ENCODE results near the gene PRKN.

The PRKN gene

DNA sequence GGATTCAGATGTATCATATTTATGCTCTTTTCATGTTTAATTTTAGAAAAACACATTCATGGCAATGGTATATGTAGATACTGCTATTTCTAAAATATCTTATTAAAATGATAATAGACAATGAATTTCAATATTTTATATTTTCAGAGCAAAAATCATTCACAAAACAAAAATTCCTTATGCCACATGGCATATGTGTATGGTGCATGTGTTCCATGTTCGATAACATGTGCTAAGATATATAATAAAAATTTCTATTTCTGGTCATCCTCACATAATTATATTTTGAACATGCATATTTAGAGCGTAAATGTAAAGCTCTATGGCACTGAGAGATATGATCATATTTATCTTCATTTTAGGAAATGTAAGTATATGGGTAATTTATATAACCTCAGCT lies 847.5 kb downstream of the PRKN start:
- no peak for TF ChIP-seq POLR2AphosphoS5 (IDR thresholded peaks at IDR 0.05; ENCODE audit: low read depth)
- TF ChIP-seq, protein P1, sequence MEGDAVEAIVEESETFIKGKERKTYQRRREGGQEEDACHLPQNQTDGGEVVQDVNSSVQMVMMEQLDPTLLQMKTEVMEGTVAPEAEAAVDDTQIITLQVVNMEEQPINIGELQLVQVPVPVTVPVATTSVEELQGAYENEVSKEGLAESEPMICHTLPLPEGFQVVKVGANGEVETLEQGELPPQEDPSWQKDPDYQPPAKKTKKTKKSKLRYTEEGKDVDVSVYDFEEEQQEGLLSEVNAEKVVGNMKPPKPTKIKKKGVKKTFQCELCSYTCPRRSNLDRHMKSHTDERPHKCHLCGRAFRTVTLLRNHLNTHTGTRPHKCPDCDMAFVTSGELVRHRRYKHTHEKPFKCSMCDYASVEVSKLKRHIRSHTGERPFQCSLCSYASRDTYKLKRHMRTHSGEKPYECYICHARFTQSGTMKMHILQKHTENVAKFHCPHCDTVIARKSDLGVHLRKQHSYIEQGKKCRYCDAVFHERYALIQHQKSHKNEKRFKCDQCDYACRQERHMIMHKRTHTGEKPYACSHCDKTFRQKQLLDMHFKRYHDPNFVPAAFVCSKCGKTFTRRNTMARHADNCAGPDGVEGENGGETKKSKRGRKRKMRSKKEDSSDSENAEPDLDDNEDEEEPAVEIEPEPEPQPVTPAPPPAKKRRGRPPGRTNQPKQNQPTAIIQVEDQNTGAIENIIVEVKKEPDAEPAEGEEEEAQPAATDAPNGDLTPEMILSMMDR (IDR thresholded peaks at IDR 0.05; ENCODE audit: insufficient read depth, low read length): no peak
- no peaks in the 10 kb centered on the region for H3K27me3 ChIP-seq (ENCODE audit: insufficient read depth, poor library complexity, severe bottlenecking)
- H3K4me3 ChIP-seq (replicated peaks; ENCODE audit: insufficient read depth, low read length): no peak overlapping the region
- no peak overlapping the region for H3K27ac ChIP-seq (replicated peaks)
- no peak for DNase-seq (ENCODE audit: low read depth in 1 of 2, low spot score in 1 of 2)

DNA sequence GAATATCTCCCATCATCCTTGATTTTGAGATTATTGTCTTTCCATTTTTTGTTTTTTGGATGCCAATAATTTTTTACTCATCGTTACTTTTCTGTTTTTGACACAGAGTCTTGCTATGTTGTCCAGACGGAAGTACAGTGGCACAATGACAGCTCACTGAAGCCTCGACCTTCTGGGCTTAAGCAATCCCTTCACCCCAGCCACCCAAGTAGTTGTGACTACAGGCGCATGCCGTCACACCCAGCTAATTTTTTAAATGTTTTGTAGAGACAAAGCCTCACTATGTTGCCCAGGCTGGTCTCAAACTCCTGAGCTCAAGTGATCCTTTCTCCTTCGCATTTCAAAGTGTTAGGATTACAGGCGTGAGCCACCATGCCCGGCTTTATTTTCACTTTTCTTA lies 851.3 kb downstream of the PRKN start:
- DNase-seq (ENCODE audit: low read depth in 1 of 2, low spot score in 1 of 2): no peak

DNA sequence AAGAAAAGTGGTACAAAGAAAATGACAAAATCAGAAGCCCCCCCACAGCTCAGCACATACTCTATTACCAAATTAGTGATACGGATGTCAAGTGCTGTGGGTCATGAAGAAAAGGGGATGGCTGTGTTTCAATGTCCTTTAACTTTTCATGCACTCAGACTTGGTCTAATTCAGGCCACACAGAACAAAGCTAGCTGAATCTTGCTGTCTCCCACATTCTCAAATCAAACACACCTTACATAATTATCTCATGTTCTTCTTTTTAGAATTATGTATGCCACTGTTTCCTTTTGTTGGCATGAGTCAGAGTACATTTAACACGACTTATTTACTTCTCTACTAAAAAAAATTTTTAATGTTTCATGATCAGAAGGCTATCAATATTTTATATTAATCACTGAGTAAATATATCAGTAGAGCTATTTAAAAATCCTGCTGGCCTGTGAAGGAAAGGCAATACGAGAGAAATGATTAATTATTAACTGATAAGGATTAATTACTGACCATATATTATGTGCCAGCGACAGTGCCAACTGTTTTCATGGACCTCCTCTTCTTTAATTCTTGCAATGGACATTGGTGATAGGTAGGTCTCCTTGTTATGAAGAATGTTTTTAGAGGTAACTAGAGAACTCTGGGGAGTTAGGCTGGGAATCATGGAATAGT lies 857.2 kb downstream of the PRKN start:
- Histone ChIP-seq H3K27ac (replicated peaks) (no peak overlapping the region), H3K4me3 (replicated peaks; ENCODE audit: insufficient read depth, low read length) (no peak overlapping the region), H3K27me3 (ENCODE audit: insufficient read depth, poor library complexity, severe bottlenecking) (no peaks in the 10 kb centered on the region)
- no peak for DNase-seq (ENCODE audit: low read depth in 1 of 2, low spot score in 1 of 2)
- TF ChIP-seq GABPA (IDR thresholded peaks at IDR 0.05; ENCODE audit: low read depth): no peak
- TF ChIP-seq, protein P1 (IDR thresholded peaks at IDR 0.05; ENCODE audit: insufficient read depth, low read length): no peak
- TF ChIP-seq, protein P2, sequence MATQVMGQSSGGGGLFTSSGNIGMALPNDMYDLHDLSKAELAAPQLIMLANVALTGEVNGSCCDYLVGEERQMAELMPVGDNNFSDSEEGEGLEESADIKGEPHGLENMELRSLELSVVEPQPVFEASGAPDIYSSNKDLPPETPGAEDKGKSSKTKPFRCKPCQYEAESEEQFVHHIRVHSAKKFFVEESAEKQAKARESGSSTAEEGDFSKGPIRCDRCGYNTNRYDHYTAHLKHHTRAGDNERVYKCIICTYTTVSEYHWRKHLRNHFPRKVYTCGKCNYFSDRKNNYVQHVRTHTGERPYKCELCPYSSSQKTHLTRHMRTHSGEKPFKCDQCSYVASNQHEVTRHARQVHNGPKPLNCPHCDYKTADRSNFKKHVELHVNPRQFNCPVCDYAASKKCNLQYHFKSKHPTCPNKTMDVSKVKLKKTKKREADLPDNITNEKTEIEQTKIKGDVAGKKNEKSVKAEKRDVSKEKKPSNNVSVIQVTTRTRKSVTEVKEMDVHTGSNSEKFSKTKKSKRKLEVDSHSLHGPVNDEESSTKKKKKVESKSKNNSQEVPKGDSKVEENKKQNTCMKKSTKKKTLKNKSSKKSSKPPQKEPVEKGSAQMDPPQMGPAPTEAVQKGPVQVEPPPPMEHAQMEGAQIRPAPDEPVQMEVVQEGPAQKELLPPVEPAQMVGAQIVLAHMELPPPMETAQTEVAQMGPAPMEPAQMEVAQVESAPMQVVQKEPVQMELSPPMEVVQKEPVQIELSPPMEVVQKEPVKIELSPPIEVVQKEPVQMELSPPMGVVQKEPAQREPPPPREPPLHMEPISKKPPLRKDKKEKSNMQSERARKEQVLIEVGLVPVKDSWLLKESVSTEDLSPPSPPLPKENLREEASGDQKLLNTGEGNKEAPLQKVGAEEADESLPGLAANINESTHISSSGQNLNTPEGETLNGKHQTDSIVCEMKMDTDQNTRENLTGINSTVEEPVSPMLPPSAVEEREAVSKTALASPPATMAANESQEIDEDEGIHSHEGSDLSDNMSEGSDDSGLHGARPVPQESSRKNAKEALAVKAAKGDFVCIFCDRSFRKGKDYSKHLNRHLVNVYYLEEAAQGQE (IDR thresholded peaks at IDR 0.05; ENCODE audit: insufficient replicate concordance, low read depth): no peak
- TF ChIP-seq POLR2AphosphoS5 (IDR thresholded peaks at IDR 0.05; ENCODE audit: low read depth): no peak
- TF ChIP-seq SPI1 (IDR thresholded peaks at IDR 0.05; ENCODE audit: borderline replicate concordance, low read depth): no peak

More for the DNA sequence above, 851.3 kb downstream of the PRKN start:
- Histone ChIP-seq H3K4me3 (replicated peaks; ENCODE audit: insufficient read depth, low read length) (no peak overlapping the region), H3K27me3 (ENCODE audit: insufficient read depth, poor library complexity, severe bottlenecking) (no peaks in the 10 kb centered on the region), H3K27ac (replicated peaks) (no peak overlapping the region)
- TF ChIP-seq, protein P1 (IDR thresholded peaks at IDR 0.05; ENCODE audit: insufficient read depth, low read length): no peak
- TF ChIP-seq SPI1 (IDR thresholded peaks at IDR 0.05; ENCODE audit: borderline replicate concordance, low read depth) (no peak), GABPA (IDR thresholded peaks at IDR 0.05; ENCODE audit: low read depth) (no peak), POLR2AphosphoS5 (IDR thresholded peaks at IDR 0.05; ENCODE audit: low read depth) (no peak)
- TF ChIP-seq, protein P2 (IDR thresholded peaks at IDR 0.05; ENCODE audit: insufficient replicate concordance, low read depth): no peak

DNA sequence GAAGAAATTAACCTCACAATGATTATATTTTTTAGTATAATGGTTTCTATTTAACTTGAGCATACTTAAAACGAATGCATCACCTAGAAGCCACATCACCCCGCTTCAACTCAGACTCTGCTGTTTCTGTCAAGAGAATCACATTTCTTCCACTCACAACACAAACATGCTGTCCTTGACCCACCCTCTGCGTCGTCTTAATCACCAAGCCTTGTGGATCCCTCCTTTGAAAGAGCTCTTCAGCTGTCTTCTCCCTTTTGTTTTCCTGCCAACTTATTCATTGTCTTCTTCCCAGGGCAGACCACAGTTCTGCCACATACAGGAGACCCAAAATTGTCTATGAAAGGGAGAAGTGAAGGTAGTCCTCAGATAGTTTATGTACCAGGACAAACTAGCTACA lies 858.1 kb downstream of the PRKN start:
- no peak for DNase-seq (ENCODE audit: low read depth in 1 of 2, low spot score in 1 of 2)

More for the DNA sequence above, 858.1 kb downstream of the PRKN start:
- Histone ChIP-seq H3K4me3 (replicated peaks; ENCODE audit: insufficient read depth, low read length) (no peak overlapping the region), H3K27me3 (ENCODE audit: insufficient read depth, poor library complexity, severe bottlenecking) (no peaks in the 10 kb centered on the region), H3K27ac (replicated peaks) (no peak overlapping the region)
- TF ChIP-seq SPI1 (IDR thresholded peaks at IDR 0.05; ENCODE audit: borderline replicate concordance, low read depth) (no peak), POLR2AphosphoS5 (IDR thresholded peaks at IDR 0.05; ENCODE audit: low read depth) (no peak)
